AG04450 (cell line): ENCODE results near the gene IGFBP6. TPM values are rescaled to one million over a fixed set of nuclear protein-coding genes. Genes with fewer than 3 reads are reported as not detected.

Experiments used
- CTCF ChIA-PET: fragments of 300-600, 350-600 bp; formaldehyde crosslinking; extraction: SDS; loops from one replicate; lab custom pipeline; 2022; ENCODE audit warnings: antibody characterized with exemption, inconsistent platforms; lab: Charles Lee
- POLR2A ChIA-PET: fragments of 350-600 bp; formaldehyde crosslinking; extraction: SDS; loops from one replicate; lab custom pipeline; 2021; ENCODE audit warnings: antibody characterized with exemption, inconsistent platforms; lab: Yijun Ruan, JAX
- DNase-seq: peaks from one replicate; pipeline ENCODE4 v3.0.0-alpha.2; 2011; ENCODE audit warnings: low read depth, low spot score
- H3K27ac ChIP-seq: one replicate; pipeline ENCODE4 v1.5.1; 2012; ENCODE audit warnings: low read depth, low read length, control low read depth
- H3K27me3 ChIP-seq: one replicate; pipeline ENCODE4 v1.6.0; 2012; ENCODE audit warnings: low read length; ENCODE audit not compliant: control insufficient read depth, insufficient read depth
- H3K4me3 ChIP-seq: 2 replicates; pipeline ENCODE4 v1.5.1; 2011; ENCODE audit warnings: mild to moderate bottlenecking, low read depth, low read length, control low read depth
- H3K9me3 ChIP-seq: 2 replicates; pipeline ENCODE4 v1.5.1; 2012; ENCODE audit warnings: low read length; ENCODE audit not compliant: control insufficient read depth, insufficient read depth
- CTCF ChIP-seq: IDR thresholded peaks from 2 replicates; pipeline ENCODE4 v1.5.1; 2011; ENCODE audit warnings: low read depth, low read length, control low read depth, inconsistent platforms
- polyA plus RNA-seq: library from polyadenylated mRNA; depleted of rRNA; stranded (reverse); fragments of >200 nt; gene quantifications from 2 replicates; pipeline ENCODE4 v1.2.3, GENCODE V29; 2011

The IGFBP6 gene
- polyA plus RNA-seq, 1 experiment, result 182 TPM

GRCh38 chr12:53069621-53070410 lies 27.7 kb upstream of the IGFBP6 start:
- Histone ChIP-seq H3K9me3 (no peaks in the 10 kb centered on the region), H3K27me3 (no peaks in the 10 kb centered on the region), H3K27ac (no peak overlapping the region), H3K4me3 (no peak overlapping the region)
- no peak for TF ChIP-seq CTCF
- CTCF ChIA-PET, result interaction anchor here (1.0 to 2.4 kb wide), 3 partner anchors 11 to 128 kb away, joined by 3 to 13 read pairs (median 3); no protein-coding TSS in a partner anchor
- DNase-seq, result no peak
- POLR2A ChIA-PET, result interaction anchor here (1.8 to 4.5 kb wide), 3 partner anchors 9 to 29 kb away, joined by 5 to 33 read pairs (median 15); partner anchors contain the start of gene SPRYD3

- CTCF ChIA-PET, result interaction anchor here (0.7 to 2.4 kb wide), 6 partner anchors 10 to 350 kb away, joined by 3 to 13 read pairs (median 4); no protein-coding TSS in a partner anchor
- no peak for TF ChIP-seq CTCF
- DNase-seq, result no peak
Observed at GRCh38 chr12:53070877-53071492, 26.5 kb upstream of the IGFBP6 start.

GRCh38 chr12:53071591-53072551 lies 25.6 kb upstream of the IGFBP6 start:
- DNase-seq, result no peak
- H3K27me3 ChIP-seq, result no peaks in the 10 kb centered on the region
- ChIA-PET POLR2A (interaction anchor here (0.7 to 3.4 kb wide), 6 partner anchors 7 to 131 kb away, joined by 3 to 18 read pairs (median 4); partner anchors contain the start of genes IGFBP6 and SPRYD3), CTCF (interaction anchor here (0.6 to 2.4 kb wide), 11 partner anchors 15 to 349 kb away, joined by 3 to 13 read pairs (median 4); no protein-coding TSS in a partner anchor)
- peak; percentile 50 for TF ChIP-seq CTCF
- H3K9me3 ChIP-seq, result no peaks in the 10 kb centered on the region
- no peak overlapping the region for H3K4me3 ChIP-seq
- H3K27ac ChIP-seq, result peak overlapping the region; percentile 11

More at GRCh38 chr12:53070877-53071492, 26.5 kb upstream of the IGFBP6 start:
- POLR2A ChIA-PET, result interaction anchor here (0.6 to 3.4 kb wide), 4 partner anchors 8 to 102 kb away, joined by 3 to 15 read pairs (median 4); partner anchors contain the start of gene SPRYD3
- no peaks in the 10 kb centered on the region for H3K27me3 ChIP-seq
- no peaks in the 10 kb centered on the region for H3K9me3 ChIP-seq
- no peak overlapping the region for H3K27ac ChIP-seq
- H3K4me3 ChIP-seq, result no peak overlapping the region

GRCh38 chr12:53073881-53074280 lies 23.6 kb upstream of the IGFBP6 start:
- no peak for DNase-seq
- no peak for TF ChIP-seq CTCF
- Histone ChIP-seq H3K9me3 (no peaks in the 10 kb centered on the region), H3K27ac (no peak overlapping the region), H3K4me3 (no peak overlapping the region), H3K27me3 (no peaks in the 10 kb centered on the region)
- POLR2A ChIA-PET, result interaction anchor here (0.7 to 1.2 kb wide), 2 partner anchors 23 to 25 kb away, joined by 3 to 6 read pairs; partner anchors contain the start of gene IGFBP6
- CTCF ChIA-PET, result interaction anchor here (0.7 to 0.9 kb wide), 2 partner anchors 10 to 25 kb away, joined by 4 to 5 read pairs; no protein-coding TSS in a partner anchor
